B cell (primary cell): ENCODE results near the gene UBE2D3.

Experiments used
- CTCF ChIP-seq: fragments of 200-600 bp; IDR thresholded peaks from one replicate; pipeline ENCODE4 v1.8.0; 2022; ENCODE audit warnings: antibody characterized with exemption, mild to moderate bottlenecking
- EZH2 ChIP-seq: IDR thresholded peaks from 2 replicates; pipeline ENCODE4 v1.6.1; 2012; ENCODE audit warnings: borderline replicate concordance, low read depth, mild to moderate bottlenecking, moderate library complexity, low read length; ENCODE audit not compliant: insufficient read depth, poor library complexity, severe bottlenecking

- TF ChIP-seq CTCF (no peak), EZH2 (no peak)
Observed at GRCh38 chr4:102849579-102850104, 22.3 kb upstream of the UBE2D3 start.
